LoVo (cell line): ENCODE results near the gene HYPK.
A peak's percentile ranks its signal among the peaks of the same experiment; 100 is the strongest.
"Not testable (repeated sequence)": the region's sequence is repeated elsewhere in the genome, so short reads cannot be mapped to it uniquely, and the experiment has no call there.

Source experiments
- DNase-seq: peaks from one replicate; pipeline ENCODE4 v3.0.0-alpha.2; 2016; ENCODE audit warnings: low spot score

The HYPK gene

DNA sequence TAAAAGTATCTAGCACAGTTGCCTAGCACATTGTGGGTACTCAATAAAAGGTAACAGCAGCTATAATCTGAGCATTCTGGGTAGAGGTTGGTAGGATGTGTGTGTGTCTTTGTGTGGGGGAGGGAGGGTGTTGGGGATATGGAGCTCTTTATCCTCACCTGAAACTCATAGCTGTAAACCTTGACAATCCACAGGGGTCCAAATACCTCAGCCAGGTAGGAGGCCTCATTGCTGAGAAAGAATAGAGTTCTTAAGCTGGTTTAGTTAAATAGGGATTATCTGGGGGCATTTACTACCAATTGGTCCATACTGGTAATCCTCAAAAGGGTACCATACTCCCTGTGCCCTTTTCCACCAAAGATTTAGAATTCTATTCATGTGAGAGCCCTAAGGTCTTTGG is 4.4 kb upstream of the HYPK start:
- DNase-seq, result no peak

DNA sequence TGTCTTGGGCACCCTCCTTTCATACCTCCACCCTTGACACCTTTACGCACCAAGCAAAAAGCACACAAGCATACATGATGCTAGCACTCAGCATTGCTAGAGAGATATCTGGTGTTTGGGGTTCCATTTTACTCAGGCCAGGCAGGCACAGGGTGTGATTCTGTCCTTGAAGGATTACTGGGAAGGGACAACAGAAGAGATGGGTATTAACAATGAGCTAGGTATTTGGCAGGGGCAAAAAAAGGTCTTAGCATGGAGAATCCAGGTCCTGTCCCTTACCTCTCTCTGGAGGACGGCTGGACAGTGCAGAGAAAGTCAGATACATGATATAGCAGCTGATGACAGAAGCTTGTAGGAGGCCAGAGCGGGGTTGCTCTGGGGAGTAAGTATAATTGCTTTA is 3.8 kb upstream of the HYPK start:
- DNase-seq, result no peak

DNA sequence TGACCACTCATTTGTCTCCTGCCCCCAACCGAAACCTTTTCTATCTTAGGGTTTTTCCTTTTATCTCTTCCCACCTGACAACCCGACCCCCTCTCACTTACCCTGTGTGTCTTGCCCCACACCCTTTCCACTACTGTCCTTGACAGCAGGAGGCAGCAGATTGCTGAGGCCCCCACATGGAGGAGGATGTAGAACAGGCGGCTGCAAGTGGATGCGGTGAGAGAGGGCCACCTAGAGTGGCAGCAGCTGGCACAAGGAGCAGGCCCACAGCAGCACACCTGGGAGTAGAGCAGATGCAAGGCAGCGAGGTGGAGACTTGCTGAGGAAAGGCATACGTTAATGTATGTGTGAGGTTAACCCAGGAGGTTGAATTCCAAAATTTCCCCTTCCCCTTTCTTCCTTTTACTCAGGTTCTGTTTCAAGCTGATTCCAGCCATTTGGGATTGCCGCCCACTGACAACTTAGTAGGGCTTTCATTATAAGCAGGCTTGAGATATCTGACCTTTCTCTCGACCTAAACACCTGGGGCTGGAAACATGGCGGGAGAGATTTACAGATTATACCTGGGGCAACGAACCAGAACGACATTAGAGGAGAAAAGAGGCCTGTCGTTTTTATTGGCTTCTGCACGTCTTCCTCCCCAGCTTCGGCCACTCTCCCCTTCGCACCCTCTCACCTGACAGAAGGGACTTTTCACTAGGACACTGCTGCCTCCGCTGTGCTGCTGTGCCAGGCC is 1.0 kb upstream of the HYPK start:
- DNase-seq, result no peak

DNA sequence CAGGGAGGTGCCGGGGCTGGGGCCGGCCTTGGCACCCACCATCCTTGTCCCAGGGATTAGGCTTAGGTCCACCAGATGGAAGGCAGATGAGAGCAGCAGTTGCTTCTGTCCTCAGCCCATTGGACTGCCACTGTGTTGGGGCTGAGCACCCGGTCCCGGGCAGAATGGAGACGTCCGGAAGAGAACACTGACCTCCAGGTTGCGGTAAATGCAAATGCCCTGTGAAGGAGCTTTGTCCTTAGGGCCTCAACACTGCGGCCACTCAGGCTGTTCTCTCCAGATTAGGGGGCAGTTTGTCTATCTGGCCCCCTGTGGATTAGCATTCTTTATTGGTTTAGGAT is 484 bp upstream of the HYPK start, which contains the start of gene SERINC4:
Gene SERINC4 (minus strand): TSS at position 276 of the 341 bp plus-strand sequence. CDS start 234 bp downstream, at position 42.
- DNase-seq, result no peak

DNA sequence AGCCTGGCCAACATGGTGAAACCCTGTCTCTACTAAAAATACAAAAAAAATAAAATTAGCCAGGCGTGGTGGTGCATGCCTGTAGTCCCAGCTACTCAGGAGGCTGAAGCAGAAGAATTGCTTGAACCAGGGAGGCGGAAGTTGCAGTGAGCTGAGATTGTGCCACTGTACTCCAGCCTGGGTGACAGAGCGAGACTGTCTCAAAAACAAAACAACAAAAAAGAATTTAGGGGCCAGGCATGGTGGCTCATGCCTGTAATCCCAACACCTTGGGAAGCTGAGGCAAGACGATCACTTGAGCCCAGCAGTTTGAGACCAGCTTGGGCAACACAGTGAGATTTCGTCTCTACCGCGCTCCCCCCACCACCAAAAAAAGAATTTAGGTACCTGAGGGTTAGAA is 2.3 kb downstream of the HYPK start:
- DNase-seq, result not testable (repeated sequence)

DNA sequence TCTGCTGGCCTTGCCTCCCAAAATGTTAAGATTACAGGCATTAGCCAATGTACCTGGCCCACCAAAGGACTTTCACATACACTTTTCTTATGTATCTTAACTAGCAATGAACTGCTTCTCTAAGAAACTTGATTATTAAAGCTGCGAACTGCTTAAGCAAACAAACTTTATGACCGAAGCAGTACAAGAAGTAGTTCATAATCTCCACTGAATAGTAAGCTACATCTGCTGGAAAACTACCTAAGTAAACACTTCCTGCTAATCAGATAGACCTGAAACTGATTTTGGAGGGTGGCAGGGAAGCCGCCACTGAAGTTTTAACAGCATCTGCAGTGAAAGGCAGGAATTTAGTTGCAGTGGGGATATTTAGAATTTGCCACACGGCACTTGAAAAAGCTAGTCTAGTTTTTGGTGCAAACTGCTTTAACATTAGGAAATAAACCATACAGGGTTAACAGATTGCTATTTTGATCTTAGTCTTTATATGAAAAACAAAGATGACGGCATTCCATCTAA is 8.1 kb downstream of the HYPK start:
- no peak for DNase-seq

DNA sequence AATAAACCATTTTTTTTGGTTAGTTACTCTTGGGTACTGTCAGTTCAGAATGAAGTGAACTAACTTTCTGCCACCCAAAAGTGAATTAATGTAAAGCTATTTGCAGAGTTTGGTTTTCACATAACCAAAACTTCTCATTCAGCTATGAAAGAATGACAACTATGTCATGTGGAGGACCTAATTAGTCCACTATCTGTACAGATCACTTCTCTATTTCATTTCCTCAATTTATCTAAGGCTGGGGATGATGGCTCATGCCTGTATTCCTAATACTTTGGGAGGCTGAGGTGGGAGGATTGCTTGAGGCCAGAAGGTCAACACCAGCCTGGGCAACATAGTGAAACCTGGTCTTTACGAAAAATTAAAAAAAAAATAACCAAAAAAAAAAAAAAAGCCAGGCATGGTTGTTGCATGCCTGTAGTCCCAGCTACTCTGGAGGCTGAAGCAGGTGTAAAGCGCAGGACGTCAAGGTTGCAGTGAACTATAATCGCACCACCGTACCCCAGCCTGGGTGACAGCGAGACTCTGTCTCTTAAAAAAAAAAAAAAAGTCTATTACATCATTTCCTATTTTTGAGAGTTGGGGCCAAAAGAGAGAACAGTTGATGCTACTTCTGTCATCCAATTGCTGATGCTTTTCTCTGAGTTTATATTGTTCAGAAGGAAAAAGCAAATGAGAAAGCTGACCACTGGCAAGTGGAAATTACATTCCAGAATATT is 8.7 kb downstream of the HYPK start:
- DNase-seq, result no peak

DNA sequence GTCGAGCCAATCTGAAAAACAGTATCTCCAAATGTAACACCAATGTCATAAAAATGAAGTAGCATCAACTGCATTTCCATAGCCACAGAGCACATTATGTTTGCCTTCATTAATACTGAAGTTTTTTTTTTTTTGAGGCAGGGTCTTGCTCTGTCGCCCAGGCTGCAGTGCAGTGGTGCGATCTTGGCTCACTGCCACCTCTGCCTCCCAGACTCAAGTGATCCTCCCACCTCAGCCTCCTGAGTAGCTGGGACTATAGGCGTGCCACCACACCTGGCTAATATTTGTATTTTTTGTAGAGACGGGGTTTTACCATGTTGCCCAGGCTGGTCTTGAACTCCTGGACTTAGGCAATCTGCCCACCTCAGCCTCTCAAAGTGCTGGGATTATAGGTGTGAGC is 14.7 kb downstream of the HYPK start:
- not testable (repeated sequence) for DNase-seq

DNA sequence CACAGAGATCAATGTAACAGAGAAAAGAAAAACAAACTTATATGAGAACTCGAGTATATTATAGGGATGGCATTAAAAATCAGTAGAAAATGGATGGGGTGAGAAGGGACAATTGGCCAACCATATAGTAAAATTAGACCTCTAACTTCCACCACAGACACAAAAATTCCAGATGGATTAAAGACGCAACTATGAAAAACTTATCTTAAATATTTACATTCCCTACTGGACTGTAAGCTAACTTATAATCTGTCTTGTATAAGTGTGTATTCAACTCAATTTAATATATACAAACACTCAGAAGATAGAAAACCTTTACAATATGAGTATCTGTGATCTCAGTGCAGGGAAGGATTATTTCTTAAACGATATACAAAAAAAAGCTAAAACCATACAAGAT is 21.1 kb downstream of the HYPK start:
- DNase-seq, result no peak

DNA sequence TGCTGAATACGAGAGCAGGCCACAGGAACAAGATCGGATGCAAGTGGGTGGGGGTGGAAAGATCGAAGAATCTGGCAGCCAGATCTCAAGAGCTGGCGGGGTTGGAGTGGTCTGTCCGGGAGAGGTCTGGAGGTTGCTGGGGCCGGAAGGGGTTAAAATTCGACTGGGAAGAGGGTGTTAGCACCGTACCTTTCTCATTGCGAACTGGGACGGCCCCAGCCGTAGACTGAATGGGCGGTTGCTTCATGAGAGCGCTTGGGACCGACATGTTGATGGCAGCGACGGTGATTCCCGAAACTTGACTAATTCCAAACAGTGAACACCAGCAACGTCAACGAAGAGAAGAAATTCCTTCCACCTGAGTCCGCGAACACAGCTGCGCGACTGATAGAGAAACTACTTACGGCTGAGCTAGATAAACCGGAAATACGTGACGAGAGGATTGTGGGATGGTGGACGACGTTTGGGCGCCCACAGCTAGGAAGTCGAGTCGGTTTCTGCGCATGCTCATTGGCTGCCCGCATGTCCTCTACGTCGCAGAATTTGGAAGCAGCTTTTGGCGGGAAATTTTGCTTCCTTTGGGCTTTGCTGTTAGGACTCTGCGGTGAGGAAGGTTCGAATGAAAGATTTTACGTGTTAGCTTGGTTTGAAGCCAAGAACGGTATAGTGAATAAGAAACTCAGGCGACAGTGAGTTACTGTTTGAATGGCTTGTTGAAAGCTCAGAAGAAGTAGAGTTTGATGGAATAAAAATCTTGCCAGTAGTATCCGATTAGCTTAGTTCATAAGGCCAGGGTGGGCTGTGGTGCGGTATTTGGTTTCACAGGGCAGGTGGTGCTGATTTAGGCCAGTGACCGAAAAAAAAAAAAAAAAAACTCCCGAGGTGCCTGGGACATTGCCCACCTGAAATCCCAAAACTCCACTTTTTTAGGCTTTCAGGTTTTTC is 24.2 kb downstream of the HYPK start, which contains the start of gene MFAP1:
Gene MFAP1 (minus strand): TSS at position 389 of the 945 bp plus-strand sequence. CDS start 121 bp downstream, at position 268.
- DNase-seq, result peak; percentile 99

DNA sequence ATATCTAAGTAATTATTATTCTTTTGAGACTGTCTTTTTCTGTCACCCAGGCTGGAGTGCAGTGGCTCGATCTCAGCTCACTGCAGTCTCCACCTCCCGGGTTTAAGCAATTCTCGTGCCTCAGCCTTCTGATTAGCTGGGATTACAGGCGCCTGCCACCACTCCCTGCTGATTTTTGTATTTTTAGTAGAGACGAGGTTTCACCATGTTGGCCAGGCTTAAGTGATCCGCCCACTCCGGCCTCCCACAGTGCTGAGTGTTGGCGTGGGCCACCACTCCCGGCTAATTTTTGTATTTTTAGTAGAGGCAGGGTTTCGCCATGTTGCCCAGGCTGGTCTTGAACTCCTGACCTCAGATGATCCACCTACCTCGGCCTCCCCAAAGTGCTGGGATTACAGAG is 24.9 kb downstream of the HYPK start:
- DNase-seq, result not testable (repeated sequence)

DNA sequence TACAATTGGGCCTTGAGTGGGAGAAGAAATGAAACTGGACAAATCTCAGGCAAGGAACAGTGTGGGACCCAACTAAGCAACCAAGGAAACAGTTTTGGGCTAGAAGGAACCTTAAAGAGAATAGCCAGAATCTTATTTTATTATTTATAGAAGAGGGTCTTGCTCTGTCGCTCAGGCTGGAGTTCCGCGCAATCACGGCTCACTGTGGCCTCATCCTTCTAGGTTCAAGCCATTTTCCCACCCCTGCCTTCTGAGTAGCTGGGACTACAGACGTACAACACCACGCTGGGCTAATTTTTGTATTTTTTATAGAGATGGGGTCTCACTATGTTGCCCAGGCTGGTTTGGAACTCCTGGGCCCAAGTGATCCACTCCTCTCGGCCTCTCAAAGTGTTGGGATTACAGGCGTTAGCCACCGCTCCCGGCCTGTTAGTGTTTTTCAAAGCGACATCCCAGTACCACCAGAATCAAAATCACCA is 25.7 kb downstream of the HYPK start:
- no peak for DNase-seq

DNA sequence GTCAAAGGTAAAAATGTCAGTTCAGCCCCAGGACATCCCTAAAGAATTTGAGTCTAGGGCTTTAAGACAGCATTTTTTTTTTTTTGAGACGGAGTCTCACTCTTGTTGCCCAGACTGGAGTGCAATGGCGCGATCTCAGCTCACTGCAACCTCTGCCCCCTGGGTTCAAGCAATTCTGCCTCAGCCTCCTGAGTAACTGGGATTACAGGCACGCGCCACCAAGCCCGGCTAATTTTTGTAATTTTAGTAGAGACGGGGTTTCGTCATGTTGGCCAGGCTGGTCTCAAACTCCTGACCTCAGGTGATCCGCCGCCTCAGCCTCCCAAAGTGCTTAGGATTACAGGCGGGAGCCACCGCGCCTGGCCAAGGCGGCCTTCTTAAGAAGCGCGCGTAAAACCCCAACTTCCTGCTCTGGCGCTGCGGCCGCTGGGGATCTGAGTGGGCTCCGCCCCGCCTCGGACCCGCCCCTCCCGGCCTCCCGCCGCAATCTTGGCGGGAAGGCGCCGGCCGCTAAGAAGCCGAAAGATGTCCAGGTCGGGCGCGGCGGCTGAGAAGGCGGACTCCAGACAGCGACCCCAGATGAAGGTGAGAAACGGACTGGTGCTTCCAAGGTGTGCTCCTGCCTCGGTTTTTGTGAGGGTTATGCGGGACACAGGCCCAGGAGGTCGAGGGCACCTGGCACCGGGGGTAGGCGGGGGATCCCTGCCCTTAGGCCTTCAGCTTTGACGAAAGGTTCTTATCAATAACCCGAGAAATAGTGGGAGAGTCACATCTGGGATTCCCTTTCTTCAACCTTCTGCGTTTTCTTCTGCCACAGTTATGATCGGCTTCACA is 26.3 kb downstream of the HYPK start, which contains the start of gene WDR76:
Gene WDR76 (plus strand): TSS at position 495 of the 834 bp plus-strand sequence. CDS start 31 bp downstream, at position 526.
- peak; percentile 90 for DNase-seq

DNA sequence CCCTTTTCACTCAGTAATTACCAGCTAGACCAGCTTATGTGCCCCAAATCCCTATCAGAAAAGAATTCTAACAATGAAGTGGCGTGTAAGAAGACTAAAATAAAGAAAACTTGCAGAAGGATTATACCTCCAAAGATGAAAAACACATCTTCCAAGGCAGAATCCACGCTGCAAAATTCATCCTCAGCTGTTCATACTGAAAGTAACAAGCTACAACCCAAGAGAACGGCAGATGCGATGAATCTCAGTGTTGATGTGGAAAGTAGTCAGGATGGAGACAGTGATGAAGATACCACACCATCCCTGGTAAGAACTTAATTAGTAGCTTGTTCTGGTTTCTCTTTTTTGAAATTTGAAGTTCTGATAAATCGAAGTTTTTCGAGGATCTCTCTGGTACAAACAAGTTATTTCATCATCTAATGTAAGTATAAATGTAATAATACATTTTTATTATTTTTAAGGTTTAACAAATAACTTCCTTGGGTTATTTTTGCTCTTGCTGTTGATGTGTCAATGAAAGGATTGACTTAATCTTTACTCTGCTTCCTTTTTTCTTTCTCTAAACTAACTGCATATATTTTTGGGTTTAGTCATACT is 27.8 kb downstream of the HYPK start:
- DNase-seq, result no peak

DNA sequence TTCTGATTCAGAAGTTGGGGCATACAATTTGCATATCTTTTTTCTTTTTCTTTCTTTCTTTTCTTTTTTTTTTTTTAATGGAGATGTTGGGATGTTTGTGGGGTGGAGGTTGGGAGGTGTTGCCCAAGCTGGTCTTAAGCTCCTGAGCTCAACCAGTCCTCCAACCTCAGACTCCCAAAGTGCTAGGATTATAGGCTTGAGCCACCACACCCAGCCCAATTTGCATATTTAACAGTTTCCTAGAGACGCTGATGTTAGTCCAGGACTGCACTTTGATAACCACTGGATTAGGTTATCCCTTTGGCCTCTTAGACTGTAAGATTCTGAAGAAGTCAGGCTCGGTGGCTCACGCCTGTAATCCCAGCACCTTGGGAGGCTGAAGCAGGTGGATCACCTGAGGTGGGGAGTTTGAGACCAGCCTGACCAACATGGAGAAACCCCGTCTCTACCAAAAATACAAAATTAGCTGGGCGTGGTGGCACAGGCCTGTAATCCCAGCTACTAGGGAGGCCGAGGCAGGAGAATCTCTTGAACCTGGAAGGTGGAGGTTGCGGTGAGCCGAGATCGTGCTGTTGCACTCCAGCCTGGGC is 29.6 kb downstream of the HYPK start:
- not testable (repeated sequence) for DNase-seq

DNA sequence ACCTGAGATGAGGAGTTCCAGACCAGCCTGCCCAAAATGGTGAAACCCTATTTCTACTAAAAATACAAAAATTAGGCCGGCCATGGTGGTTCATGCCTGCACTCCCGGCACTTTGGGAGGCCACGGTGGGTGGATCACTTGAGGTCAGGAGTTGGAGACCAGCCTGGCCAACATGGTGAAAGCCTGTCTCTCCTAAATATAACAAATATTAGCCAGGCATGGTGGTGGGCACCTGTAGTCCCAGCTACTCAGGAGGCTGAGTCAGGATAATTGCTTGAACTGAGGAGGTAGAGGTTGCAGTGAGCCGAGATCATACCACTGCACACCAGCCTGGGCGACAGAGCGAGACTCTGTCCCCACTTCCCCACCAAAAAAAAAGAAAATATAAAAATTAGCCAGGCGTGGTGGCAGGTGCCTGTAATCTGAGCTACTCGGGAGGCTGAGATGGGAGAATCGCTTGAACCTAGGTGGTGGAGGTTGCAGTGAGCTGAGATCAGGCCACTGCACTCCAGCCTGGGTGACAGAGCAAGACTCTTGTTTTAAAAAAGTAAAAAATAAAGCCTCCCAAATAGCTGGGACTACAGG is 30.4 kb downstream of the HYPK start:
- DNase-seq, result not testable (repeated sequence)

DNA sequence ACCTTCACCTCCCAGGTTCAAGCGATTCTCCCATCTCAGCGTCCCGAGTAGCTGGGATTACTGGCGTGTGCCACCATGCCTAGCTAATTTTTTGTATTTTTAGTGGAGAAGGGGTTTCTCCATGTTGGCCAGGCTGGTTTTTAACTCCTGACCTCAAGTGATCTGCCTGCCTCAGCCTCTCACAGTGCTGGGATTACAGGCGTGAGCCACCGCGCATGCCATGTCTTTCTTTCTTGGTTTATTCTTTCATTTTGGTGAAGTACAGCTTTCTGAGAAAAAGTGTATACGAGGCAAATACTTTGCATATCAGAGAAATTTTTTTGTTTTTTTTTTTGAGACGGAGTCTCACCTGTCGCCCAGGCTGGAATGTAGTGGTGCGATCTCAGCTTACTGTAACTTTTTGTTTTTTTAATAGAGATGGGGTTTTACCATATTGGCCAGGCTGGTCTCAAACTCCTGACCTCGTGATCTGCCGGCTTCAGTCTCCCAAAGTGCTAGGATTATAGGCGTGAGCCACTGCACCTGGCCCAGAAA is 31.2 kb downstream of the HYPK start:
- DNase-seq, result not testable (repeated sequence)

DNA sequence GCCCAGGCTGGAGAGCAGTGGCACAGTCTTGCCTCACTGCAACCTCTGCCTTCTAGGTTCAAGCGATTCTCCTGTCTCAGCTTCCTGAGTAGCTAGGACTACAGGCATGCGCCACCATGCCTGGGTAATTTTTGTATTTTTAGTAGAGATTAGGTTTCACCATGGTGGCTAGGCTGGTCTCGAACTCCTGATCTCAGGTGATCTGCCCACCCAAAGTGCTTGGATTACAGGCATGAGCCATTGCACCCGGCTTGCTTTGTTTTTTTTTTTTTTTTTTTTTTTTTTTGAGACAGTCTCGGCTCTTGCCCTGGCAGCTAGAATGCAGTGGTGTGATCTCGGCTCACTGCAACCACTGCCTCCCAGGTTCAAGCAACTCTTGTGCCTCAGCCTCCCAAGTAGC is 32.1 kb downstream of the HYPK start:
- DNase-seq, result not testable (repeated sequence)

DNA sequence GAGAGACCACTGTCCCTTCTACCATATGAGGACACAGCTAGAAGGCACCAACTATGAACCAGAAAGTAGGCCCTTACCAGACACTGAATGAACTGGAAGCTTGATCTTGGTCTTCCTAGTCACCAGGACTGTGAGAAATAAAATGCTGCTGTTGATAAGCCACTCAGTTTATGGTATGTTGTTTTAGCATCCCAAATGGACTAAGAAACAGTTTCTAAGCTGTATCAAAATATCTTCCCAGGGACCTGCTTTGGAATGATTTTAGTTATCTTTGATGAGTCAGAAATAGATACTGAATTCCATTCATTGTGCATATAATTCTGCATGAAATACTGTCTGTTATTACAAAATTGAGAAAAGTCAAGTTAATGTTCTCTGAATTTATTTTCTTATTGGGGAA is 45.0 kb downstream of the HYPK start:
- no peak for DNase-seq
